GM20000 (cell line): ENCODE results near the gene SS18L1.
A peak's percentile ranks its signal among the peaks of the same experiment; 100 is the strongest.

Experiments
- DNase-seq: peaks from one replicate; pipeline ENCODE4 v3.0.0; 2012; ENCODE audit warnings: low spot score
- CTCF ChIP-seq: IDR thresholded peaks from 2 replicates; pipeline ENCODE4 v1.5.1; 2012; ENCODE audit warnings: mild to moderate bottlenecking, control low read depth; ENCODE audit errors: extremely low read depth, missing control alignments

Gene SS18L1

GRCh38 chr20:62178316-62179161 is 35.0 kb downstream of the SS18L1 start:
- TF ChIP-seq CTCF = no peak
- DNase-seq = no peak

- DNase-seq = no peak
- TF ChIP-seq CTCF = no peak
These were observed 35.6 kb downstream of the SS18L1 start for GRCh38 chr20:62179162-62179504.

- TF ChIP-seq CTCF = no peak
- DNase-seq = no peak
These were observed 38.2 kb downstream of the SS18L1 start for GRCh38 chr20:62181808-62182207.

- TF ChIP-seq CTCF = no peak
- DNase-seq = peak; percentile 100
These were observed 39.2 kb downstream of the SS18L1 start, which contains the start of gene MTG2 for GRCh38 chr20:62182469-62183425. MTG2 (plus strand) TSS chr20:62183028; CDS start chr20:62193421, 10,393 bp downstream.

DNA sequence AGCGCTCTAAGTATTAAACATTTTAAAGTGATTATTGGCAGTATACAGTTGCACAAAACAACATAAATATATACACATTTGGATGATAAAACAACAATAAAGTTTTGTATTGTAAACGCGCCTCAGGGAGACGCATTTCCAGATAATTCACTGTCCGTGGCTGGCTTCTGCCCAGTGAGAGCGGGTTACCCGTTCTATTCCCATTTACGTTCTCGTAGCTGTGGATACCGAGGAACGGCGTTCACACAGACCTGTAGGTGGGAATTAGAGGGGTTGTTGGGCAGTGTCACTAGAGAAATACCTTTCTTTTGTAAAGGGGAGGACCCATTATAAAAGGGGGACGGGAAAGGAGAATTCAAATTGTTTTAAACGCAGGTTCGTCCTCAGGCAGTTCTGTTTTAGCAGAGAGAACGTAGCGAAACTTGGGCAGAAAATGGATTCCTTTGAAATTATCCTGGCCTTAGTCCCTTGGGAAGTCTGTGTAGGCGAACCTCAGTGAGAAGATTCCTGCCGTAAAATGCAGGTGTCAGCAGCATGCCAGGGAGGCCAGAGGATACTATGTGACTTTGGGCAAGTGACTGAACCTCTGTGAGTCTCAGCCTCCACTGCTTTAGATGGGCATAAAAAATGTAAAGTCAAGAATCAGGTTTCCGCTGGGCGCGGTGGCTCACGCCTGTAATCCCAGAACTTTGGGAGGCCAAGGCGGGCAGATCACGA is 40.0 kb downstream of the SS18L1 start:
- DNase-seq = no peak

DNA sequence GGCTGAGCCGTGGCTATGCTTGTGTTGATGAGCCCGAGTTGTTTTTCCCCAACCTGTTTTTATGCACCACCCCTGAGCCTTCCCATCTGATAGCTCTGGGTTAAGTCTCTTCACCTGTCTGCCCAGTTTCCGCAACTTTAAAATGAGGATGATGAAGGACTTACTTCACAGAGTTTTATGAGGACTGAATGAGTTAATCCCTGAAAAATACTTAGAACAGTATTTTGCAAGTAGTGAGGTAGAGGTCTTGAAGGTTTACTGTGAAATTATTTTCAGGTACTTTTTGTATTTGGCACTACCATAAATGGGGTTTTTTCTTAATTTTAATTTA is 42.5 kb downstream of the SS18L1 start:
- TF ChIP-seq CTCF = no peak
- no peak for DNase-seq

More for the DNA sequence above, 40.0 kb downstream of the SS18L1 start:
- no peak for TF ChIP-seq CTCF
